HG03460 (cell line): ENCODE data around the gene KLHDC10.
"Not testable (repeated sequence)": the region's sequence is repeated elsewhere in the genome, so short reads cannot be mapped to it uniquely, and the experiment has no call there.

Experiments
- ATAC-seq: cut with Tn5 transposase; IDR thresholded peaks from one replicate; pipeline ENCODE4 v1.9.1; 2021; ENCODE audit not compliant: unreplicated experiment

The KLHDC10 gene

GRCh38 chr7:130113887-130114286 is 43.6 kb downstream of the KLHDC10 start:
- no peak for ATAC-seq

- ATAC-seq: no peak
Measured at GRCh38 chr7:130114374-130114773, 44.0 kb downstream of the KLHDC10 start.

GRCh38 chr7:130114776-130115175 is 44.4 kb downstream of the KLHDC10 start:
- ATAC-seq: no peak

- no peak for ATAC-seq
Measured at GRCh38 chr7:130118294-130118693, 48.0 kb downstream of the KLHDC10 start.

GRCh38 chr7:130118801-130119200 is 48.5 kb downstream of the KLHDC10 start:
- ATAC-seq: no peak

- ATAC-seq: no peak
Measured at GRCh38 chr7:130123501-130123900, 53.2 kb downstream of the KLHDC10 start.

- ATAC-seq: no peak
Measured at GRCh38 chr7:130124711-130125110, 54.4 kb downstream of the KLHDC10 start.

- ATAC-seq: not testable (repeated sequence)
Measured at GRCh38 chr7:130126840-130127239, 56.5 kb downstream of the KLHDC10 start.

- no peak for ATAC-seq
Measured at GRCh38 chr7:130127404-130127803, 57.1 kb downstream of the KLHDC10 start.

GRCh38 chr7:130127821-130128317 is 57.5 kb downstream of the KLHDC10 start:
- no peak for ATAC-seq

GRCh38 chr7:130129011-130129411 is 58.7 kb downstream of the KLHDC10 start:
- ATAC-seq: no peak

- ATAC-seq: no peak
Measured at GRCh38 chr7:130131191-130131834, 61.0 kb downstream of the KLHDC10 start.

- no peak for ATAC-seq
Measured at GRCh38 chr7:130131964-130132875, 61.9 kb downstream of the KLHDC10 start.

GRCh38 chr7:130133029-130133782 is 62.9 kb downstream of the KLHDC10 start:
- no peak for ATAC-seq

GRCh38 chr7:130134106-130134636 is 63.8 kb downstream of the KLHDC10 start:
- ATAC-seq: no peak

- no peak for ATAC-seq
Measured at GRCh38 chr7:130134726-130135125, 64.4 kb downstream of the KLHDC10 start.

GRCh38 chr7:130135208-130136205 is 65.2 kb downstream of the KLHDC10 start:
- no peak for ATAC-seq

- ATAC-seq: no peak
Measured at GRCh38 chr7:130136579-130137167, 66.3 kb downstream of the KLHDC10 start.

- no peak for ATAC-seq
Measured at GRCh38 chr7:130137207-130137606, 66.9 kb downstream of the KLHDC10 start.
